UCSD-AML1 (cell line): ENCODE measurements around the gene KLC4.
"Not testable (repeated sequence)": the region's sequence is repeated elsewhere in the genome, so short reads cannot be mapped to it uniquely, and the experiment has no call there.

Source experiments
- DNase-seq: peaks from one replicate; lab custom pipeline; 2025; ENCODE audit not compliant: unreplicated experiment; lab: John Stamatoyannopoulos, UW

The KLC4 gene

DNA sequence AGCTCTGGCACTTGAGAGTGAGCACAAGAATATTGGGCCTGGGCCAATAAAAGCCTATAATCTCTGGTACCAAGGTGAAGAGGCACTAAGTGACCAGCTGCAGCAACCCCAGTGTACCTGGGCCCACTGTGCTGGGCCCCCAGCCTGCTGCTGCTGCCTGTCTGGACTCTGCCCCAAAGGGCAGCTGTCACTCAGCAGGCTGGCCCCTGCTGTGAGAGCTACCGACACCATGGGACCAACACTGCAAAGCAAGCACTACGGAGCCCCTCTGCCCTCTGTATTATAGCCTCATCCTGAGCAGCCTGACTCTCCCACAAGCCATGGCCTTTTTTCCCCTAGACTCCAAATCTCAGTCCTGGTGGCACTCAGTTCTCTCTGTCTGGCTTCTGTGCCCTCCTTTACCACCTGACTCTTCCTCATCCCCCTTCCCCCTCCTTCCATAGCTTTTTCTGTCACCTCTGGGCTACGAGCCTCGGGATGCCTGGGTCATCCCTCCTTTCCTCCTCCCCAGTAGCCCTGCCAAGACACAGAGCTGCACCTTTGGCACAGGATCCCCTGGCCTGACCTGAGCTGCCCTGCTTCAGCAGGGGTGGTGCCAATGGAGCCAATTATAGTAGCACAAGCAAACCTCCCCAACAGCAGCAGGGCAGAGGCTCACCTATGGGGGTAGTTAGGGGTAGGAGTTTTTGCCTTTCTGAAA lies 23.8 kb upstream of the KLC4 start:
- DNase-seq: no peak

DNA sequence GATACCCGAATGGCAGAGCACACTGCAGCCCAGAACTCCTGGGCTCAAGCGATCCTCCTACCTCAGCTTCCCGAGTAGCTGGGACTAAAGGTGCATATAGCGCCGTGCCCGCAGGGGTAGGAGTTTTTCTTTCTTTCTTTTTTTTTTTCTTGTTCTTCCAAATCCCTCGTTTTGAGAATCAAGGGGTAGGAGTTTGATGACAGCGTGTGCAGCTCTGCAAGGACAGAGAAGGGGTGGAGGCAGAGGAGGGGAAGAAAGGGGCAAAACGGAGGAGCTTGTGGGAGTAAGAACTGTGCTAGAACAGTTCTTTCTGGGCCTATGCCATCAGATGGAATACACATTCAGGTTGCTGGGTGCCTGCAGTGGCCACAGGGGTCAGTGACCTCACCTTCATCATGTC lies 22.7 kb upstream of the KLC4 start:
- DNase-seq: no peak

GRCh38 chr6:43037197-43037596 lies 22.2 kb upstream of the KLC4 start:
- no peak for DNase-seq

DNA sequence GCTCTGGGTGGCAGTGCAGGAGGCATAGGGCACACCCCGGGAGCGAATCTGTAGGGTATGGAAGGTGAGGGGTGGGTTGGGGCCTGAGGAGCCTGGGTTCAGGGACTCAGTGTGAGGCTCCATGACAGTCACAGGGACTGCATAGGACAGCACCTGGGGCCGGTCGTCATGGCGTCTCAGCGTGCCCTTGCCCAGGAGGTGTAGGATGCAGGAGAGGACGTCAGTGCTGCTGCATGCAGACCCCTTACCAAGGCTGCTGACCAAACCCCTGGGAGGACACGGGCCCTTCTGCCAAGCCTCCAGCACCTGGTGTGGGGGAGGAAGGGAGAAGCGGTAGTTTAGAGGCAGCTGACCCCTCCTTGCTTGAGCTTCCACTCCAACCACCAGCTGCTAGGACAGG lies 21.7 kb upstream of the KLC4 start:
- DNase-seq: no peak

DNA sequence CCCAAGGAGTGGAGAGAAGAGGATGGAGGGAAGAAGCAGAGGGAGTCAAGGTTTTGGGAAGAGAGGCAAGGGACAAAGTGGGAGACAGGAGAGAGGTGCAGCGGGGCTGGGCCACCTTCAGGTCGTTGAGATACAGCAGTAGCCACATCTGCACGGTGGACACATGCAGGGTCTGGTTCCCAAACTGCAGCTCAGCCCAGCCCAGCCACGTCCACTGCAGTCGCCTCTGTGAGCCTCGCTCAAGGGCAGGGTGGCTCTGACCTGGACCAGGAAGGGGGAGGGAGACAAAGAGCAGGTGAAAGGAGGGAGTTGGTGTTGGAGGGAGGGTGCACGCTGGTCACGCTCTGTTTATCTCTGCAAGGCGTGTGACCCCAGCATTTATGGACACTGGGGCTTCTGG lies 20.7 kb upstream of the KLC4 start:
- DNase-seq: no peak

- no peak for DNase-seq
Measured at GRCh38 chr6:43040542-43041257, 18.7 kb upstream of the KLC4 start.

DNA sequence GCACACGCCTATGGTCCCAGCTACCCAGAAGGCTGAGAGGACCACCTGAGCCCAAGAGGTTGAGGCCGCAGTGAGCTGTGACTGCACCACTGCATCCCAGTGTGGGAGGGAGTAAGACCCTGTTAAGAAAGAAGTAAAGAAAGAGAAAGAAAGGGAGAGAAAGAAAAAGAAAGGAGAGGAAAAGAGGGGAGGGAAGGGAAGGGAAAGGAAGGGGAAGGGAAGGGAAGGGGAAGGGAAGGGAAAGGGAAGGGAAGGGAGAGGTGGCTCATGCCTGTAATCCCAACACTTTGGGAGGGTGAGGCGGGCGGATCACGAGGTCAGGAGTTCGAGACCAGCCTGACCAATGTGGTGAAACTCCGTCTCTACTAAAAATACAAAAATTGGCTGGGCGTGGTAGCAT lies 18.0 kb upstream of the KLC4 start:
- DNase-seq: not testable (repeated sequence)

DNA sequence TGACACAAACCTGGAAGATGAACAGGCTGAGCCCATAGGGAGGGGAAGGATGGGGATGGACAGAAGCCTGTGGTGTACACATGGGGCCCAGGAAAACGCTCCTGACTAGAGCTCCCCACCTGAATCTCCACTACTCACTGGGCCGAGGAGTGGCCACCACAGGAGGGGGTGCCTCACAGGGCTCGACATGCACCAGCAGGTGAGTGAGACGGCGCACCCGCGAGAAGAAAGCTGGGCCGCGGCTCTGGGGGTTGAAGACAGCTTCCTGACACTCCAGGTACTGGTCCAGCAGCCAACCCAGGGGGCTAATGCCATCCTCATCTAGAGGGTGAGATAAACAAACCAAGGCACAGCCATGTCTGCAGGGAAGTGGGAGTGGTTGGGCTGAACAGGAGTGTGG lies 16.1 kb upstream of the KLC4 start:
- DNase-seq: no peak

GRCh38 chr6:43045371-43045930 lies 14.0 kb upstream of the KLC4 start:
- DNase-seq: no peak

- DNase-seq: no peak
Measured at GRCh38 chr6:43047998-43048397, 11.4 kb upstream of the KLC4 start.

GRCh38 chr6:43050981-43051380 lies 8.4 kb upstream of the KLC4 start:
- DNase-seq: no peak

DNA sequence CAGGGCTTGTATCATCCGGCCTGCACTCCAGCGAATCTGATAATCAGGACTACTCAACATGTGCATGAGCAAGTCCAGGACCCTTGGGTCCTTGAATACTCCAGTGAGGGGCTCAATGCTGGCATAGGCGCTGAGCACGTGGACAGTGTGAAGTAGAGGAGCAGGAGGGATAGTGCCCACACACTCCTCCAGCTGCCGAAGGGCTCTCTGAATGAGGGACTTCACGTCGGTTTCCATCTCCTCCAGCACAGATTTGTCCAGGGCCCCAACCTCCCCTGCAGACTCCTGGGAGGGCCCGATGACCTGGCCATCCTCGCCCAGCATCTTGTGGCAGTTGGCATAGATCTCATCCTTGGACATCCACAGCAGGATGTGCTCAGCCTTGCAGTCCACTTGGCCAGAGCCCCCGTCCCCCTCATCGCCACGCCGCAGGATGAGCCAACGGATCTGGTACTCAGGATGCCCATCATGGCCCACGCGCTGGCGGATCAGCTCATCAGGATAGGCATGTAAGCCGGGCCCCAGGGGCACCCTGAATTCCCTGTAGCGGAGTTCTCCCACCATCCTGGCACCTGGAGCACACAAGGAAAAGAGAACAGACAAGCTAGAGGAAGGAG lies 7.1 kb upstream of the KLC4 start:
- DNase-seq: no peak

GRCh38 chr6:43052842-43053544 lies 6.4 kb upstream of the KLC4 start:
- DNase-seq: peak; percentile 65

GRCh38 chr6:43053545-43054205 lies 5.8 kb upstream of the KLC4 start, which contains the start of gene CUL7:
Gene CUL7, minus strand, starts transcription at chr6:43053851. Its CDS starts 1,063 bp downstream, at chr6:43052788.
- DNase-seq: peak; percentile 94

GRCh38 chr6:43054206-43054943 lies 5.1 kb upstream of the KLC4 start:
- DNase-seq: no peak

- no peak for DNase-seq
Measured at GRCh38 chr6:43055966-43056365, 3.5 kb upstream of the KLC4 start.

GRCh38 chr6:43058531-43058930 lies 900 bp upstream of the KLC4 start:
- DNase-seq: no peak

DNA sequence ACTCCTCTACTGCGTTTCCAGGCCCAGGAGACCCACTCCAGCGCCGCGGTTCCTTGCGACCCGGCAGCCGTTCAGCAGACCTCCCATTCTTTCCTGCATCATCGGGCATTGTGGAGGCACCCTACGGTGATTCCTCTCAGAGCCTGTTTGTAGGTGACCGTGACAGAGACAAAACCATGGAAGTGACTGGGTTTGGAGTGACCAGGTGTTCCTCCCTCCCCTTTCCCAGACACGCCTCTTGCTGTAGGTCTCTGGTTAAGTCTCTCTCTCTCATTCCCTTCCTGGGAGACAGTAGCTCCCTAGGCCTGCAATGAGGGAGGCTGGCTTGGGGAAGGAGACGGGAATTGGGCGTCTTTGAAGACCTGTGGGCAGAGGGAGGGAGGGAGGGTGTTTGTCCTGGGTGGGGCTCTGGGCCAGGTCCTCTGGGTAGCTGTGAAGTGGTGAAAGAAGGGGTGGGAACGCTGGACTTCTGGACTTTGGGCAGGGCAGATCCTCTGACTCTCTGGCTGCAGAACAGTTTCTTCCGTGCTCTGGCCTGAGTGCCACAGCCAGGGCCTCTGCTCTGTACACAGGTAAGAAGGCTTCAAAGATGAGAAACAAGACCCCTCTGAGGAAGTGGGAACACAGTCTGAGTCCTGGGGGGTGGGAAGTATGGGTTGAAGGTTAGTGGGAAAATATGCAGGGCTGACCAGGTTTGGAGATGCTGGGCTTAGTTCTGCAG lies 763 bp downstream of the KLC4 start:
- no peak for DNase-seq
